GM13977 (cell line): ENCODE data around the gene PPP3CA.
"Not testable (repeated sequence)": the region's sequence is repeated elsewhere in the genome, so short reads cannot be mapped to it uniquely, and the experiment has no call there.

Source experiments
- DNase-seq: peaks from one replicate; pipeline ENCODE4 v3.0.0; 2012; ENCODE audit warnings: low spot score
- in situ Hi-C: fragments of 300-500 bp; cut with MboI; formaldehyde crosslinking; loops from one replicate; pipeline ENCODE4 v1.12.0; 2022; ENCODE audit warnings: low sequenced_read_pairs, low pct_unique_long_range_greater_than_20kb, mixed read lengths, inconsistent platforms; ENCODE audit not compliant: unreplicated experiment
- TF ChIP-seq, protein P1 (sequence below): IDR thresholded peaks from 2 replicates; pipeline ENCODE4 v1.5.1; 2012; ENCODE audit warnings: mild to moderate bottlenecking, control low read depth; ENCODE audit not compliant: insufficient read depth; ENCODE audit errors: extremely low read depth, missing control alignments

The PPP3CA gene

DNA sequence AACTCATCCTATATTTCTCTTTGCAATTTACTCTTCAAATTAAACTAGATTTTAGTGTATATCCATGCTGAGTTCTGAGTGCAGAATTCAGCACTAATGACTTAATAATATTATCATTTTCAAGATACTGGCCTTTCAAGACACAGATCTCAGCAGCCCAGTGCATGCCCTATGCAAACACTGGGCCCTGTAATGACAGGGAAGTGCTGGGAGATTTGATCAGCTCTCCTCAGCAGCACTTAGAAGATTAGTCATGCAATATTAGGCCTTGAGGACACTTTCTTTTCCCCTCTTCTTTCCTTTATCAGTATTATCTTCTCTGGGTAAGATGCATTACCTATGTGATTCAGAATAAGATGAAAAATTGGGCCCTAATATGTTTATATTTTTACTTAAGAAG is 207.1 kb downstream of the PPP3CA start:
- TF ChIP-seq, protein P1, sequence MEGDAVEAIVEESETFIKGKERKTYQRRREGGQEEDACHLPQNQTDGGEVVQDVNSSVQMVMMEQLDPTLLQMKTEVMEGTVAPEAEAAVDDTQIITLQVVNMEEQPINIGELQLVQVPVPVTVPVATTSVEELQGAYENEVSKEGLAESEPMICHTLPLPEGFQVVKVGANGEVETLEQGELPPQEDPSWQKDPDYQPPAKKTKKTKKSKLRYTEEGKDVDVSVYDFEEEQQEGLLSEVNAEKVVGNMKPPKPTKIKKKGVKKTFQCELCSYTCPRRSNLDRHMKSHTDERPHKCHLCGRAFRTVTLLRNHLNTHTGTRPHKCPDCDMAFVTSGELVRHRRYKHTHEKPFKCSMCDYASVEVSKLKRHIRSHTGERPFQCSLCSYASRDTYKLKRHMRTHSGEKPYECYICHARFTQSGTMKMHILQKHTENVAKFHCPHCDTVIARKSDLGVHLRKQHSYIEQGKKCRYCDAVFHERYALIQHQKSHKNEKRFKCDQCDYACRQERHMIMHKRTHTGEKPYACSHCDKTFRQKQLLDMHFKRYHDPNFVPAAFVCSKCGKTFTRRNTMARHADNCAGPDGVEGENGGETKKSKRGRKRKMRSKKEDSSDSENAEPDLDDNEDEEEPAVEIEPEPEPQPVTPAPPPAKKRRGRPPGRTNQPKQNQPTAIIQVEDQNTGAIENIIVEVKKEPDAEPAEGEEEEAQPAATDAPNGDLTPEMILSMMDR = no peak
- in situ Hi-C loops = no loop called here
- DNase-seq = no peak

DNA sequence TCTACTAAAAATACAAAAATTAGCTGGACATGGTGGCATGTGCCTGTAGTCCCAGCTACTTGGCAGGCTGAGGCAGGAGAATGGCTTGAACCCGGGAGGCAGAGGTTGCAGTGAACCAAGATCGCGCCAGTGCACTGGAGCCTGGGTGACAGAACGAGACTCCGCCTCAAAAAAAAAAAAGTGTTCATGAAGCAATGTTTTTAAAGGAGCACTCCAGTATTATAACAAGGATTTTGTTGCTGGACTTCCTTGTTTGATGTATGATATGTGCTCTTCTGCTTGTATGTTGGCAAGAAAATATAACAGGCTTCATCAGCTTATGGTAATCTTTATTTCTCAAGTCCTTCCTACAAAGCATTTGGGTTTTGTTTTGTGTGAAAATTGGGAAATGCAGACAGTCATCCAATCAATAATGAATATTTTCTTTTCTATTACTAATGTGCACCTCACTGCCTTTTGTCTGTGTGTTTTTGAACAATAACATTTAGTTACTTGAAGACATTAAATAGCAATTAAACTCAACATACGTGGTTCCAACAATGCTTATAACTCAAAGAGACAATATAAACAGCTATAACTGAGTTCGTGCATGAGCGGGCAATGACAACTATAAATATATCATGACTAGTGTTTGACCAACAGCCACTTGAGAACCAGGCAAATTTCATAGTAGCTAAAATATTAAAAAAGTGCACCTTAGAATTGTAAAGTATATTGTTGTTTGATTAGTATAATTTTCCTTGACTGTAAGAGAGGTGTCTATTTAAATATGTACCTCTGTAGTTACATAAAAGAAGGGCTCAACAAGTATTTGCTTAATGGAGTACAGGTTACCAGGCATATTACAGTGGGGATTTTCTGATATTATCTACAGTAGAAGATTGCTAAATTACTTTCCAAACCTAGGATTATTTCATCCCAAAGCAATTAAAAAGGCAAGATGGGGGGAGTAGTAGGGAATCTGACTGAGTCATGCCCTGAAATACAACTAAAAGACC is 210.7 kb downstream of the PPP3CA start:
- TF ChIP-seq, protein P1 = no peak
- no peak for DNase-seq
- in situ Hi-C loops = no loop called here

DNA sequence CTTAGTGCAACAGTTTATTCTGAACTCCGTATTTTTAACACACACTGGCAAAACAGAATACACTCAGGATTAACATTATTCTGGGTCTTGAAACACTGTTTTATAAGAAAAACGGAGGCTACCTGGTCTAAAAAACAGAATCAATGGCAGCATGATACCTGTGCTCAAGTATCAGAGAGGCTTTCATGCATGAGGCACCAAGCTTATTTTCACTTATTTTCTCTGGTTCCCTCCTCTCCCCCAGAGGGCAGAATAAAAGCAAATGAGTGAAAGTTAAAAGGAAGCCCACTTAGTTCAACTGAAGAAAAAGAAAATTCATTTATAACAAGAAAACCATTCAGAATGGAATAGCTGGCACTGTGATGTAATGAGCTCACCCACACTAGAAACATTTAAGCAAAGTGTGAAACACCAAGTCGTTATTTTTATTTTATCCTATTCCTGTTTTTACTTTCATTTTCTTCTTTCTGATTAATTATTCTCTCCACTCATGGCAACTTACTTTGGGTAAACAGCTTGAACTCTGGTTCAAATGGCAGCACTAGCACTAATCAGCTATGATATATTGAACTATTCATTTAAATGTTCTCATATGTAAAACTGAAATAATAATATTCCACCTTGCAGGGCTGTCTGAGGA is 211.8 kb downstream of the PPP3CA start:
- DNase-seq = no peak
- in situ Hi-C loops = no loop called here
- TF ChIP-seq, protein P1 = no peak

DNA sequence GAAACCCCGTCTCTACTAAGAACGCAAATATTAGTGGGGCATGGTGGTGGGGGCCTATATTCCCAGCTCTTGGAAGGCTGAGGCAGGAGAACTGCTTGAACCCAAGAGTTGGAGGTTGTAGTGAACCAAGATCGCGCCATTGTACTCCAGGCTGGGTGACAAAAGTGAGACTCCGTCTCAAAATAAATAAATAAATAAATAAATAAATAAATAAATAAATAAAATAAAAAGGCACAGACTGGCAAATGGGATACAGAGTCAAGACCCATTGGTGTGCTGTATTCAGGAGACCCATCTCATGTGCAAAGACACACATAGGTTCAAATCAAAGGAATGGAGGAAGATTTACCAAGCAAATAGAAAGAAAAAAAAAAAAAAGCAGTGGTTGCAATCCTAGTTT is 216.3 kb downstream of the PPP3CA start:
- in situ Hi-C loops, DNase-seq: not testable (repeated sequence)

DNA sequence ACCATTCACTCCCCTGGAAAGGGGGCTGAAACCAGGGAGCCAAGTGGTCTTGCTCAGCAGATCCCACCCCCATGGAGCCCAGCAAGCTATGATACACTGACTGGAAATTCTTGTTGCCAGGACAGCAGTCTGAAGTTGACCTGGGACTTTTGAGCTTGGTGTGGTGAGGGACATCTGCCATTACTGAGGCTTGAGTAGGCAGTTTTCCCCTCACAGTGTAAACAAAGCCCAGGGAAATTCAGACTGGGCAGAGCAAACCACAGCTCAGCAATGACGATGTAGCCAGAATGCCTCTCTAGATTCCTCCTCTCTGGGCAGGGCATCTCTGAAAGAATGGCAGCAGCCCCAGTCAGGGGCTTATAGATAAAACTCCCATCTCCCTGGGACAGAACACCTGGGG is 218.4 kb downstream of the PPP3CA start:
- in situ Hi-C loops, DNase-seq: not testable (repeated sequence)

DNA sequence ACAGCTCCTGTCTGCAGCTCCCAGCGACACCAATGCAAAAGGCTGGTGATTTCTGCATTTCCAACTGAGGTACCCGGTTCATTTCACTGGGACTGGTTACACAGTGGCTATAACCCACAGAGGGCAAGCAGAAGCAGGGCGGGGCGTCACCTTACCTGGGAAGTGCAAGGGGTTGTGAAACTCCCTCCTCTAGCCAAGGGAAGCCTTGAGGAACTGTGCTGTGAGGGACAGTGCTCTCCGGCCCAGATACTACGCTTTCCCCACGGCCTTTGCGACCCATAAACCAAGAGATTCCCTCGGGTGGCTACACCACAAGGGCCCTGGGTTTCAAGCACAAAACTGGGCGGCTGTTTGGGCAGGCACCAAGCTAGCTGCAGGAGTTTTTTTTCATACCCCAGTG is 218.9 kb downstream of the PPP3CA start:
- in situ Hi-C loops = no loop called here
- TF ChIP-seq, protein P1 = no peak
- no peak for DNase-seq

DNA sequence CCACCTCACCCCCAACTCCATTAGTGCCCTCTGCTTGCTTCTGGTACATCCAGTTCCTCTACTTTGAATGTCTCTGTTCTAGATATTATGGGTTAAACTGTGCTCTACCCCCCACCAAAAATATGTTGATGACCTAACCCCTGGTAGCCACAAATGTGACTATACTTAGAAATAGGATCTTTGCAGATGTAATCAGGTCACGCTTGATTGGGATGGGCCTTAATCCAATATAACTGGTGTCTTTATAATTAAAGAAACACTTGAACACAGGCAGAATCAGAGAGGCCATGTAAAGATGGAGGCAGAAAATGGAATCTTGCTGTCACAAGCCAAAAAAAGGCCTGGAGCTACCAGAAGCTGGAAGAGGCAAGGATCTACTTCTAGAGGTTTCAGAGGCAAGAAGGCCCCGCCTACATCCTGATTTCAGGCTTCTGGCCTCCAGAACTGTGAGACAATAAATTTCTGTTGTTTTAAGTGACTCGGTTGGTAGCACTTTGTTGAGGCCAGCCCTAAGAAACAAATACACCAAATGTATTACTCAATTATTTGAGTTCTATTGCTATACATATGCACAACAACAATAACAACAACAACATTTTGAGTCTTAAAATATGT is 220.0 kb downstream of the PPP3CA start:
- TF ChIP-seq, protein P1 = no peak
- in situ Hi-C loops = no loop called here
- no peak for DNase-seq
